CD14-positive monocyte (primary cell): ENCODE data around the gene SLC22A16. TPM values are rescaled to one million over a fixed set of nuclear protein-coding genes. Genes with fewer than 3 reads are reported as not detected.

Experiments used
- DNase-seq, 3 donors: peaks; one replicate each; pipeline ENCODE4 v3.0.0-alpha.2; 2011 to 2022
- H2AFZ ChIP-seq: 2 replicates; pipeline ENCODE4 v1.6.0; 2012; ENCODE audit warnings: mild to moderate bottlenecking, low read depth, low read length, inconsistent platforms; ENCODE audit not compliant: insufficient read depth, poor library complexity, severe bottlenecking
- H3K27ac ChIP-seq, 2 donors: 1 replicate in 1 of 2; 2 replicates in 1 of 2; pipeline ENCODE4 v1.5.1; 2012 to 2013; ENCODE audit warnings: low read length in 2 of 2, control low read depth in 1 of 2, inconsistent platforms in 1 of 2, low read depth in 1 of 2, mild to moderate bottlenecking in 1 of 2
- H3K27me3 ChIP-seq, 2 donors: one replicate each; pipeline versions ENCODE4 v1.6.0 to v1.6.1; 2011 to 2013; ENCODE audit warnings: low read length in 2 of 2; ENCODE audit not compliant: control insufficient read depth in 2 of 2, insufficient read depth in 2 of 2
- H3K36me3 ChIP-seq, 2 donors: replicated peaks in 1 of 2; 1 replicate in 1 of 2; 2 replicates in 1 of 2; pipeline versions ENCODE4 v1.5.1 to v1.6.1; 2012 to 2013; ENCODE audit warnings: low read length in 2 of 2, control low read depth in 1 of 2, inconsistent platforms in 1 of 2, mild to moderate bottlenecking in 1 of 2; ENCODE audit not compliant: insufficient read depth in 2 of 2, control insufficient read depth in 1 of 2
- H3K4me1 ChIP-seq, 2 donors: 1 replicate in 1 of 2; 2 replicates in 1 of 2; pipeline versions ENCODE4 v1.5.1 to v1.6.1; 2012 to 2013; ENCODE audit warnings: low read length in 2 of 2, control low read depth in 1 of 2, inconsistent platforms in 1 of 2, mild to moderate bottlenecking in 1 of 2, moderate library complexity in 1 of 2; ENCODE audit not compliant: insufficient read depth in 2 of 2, control insufficient read depth in 1 of 2
- H3K4me2 ChIP-seq: replicated peaks from 2 replicates; pipeline ENCODE3; 2012; ENCODE audit warnings: low read length, moderate library complexity, mild to moderate bottlenecking; ENCODE audit not compliant: poor library complexity, severe bottlenecking; ENCODE audit errors: extremely low read depth
- H3K4me3 ChIP-seq, 3 experiments: fragments of 200-600 bp in 1 of 3; sonication (generic) in 1 of 3; replicated peaks in 1 of 3; 1 replicate in 2 of 3; 2 replicates in 1 of 3; pipeline ENCODE4 v1.5.1; 2011 to 2013; ENCODE audit warnings: low read length in 3 of 3, mild to moderate bottlenecking in 3 of 3, control low read depth in 2 of 3, low read depth in 2 of 3, inconsistent platforms in 1 of 3, moderate library complexity in 1 of 3
- H3K79me2 ChIP-seq: 2 replicates; pipeline ENCODE4 v1.6.0; 2012; ENCODE audit warnings: mild to moderate bottlenecking, control low read depth, inconsistent platforms, low read length, moderate library complexity; ENCODE audit not compliant: insufficient read depth
- H3K9ac ChIP-seq: 2 replicates; pipeline ENCODE4 v1.6.0; 2017; ENCODE audit warnings: low read length, mild to moderate bottlenecking; ENCODE audit not compliant: insufficient read depth, poor library complexity, severe bottlenecking
- H3K9me3 ChIP-seq, 2 donors: replicated peaks in 1 of 2; 1 replicate in 1 of 2; 2 replicates in 1 of 2; pipeline versions ENCODE4 v1.5.1 to v1.6.1; 2012 to 2013; ENCODE audit warnings: low read length in 2 of 2, control low read depth in 1 of 2; ENCODE audit not compliant: control insufficient read depth in 1 of 2, insufficient read depth in 1 of 2
- H4K20me1 ChIP-seq: 2 replicates; pipeline ENCODE4 v1.6.0; 2012; ENCODE audit warnings: mild to moderate bottlenecking, low read length, control low read depth, moderate library complexity; ENCODE audit not compliant: insufficient read depth
- H3K27ac Mint-ChIP-seq, 7 donors: one replicate each; pipeline ENCODE4 v1.8.0; 2020; ENCODE audit warnings: mild to moderate bottlenecking in 7 of 7, mixed read lengths in 7 of 7, moderate library complexity in 6 of 7, inconsistent platforms in 2 of 7
- H3K27me3 Mint-ChIP-seq, 3 donors: one replicate each; pipeline ENCODE4 v1.8.0; 2021 to 2022; ENCODE audit warnings: low read depth in 3 of 3, mild to moderate bottlenecking in 3 of 3, mixed read lengths in 3 of 3, moderate library complexity in 3 of 3, inconsistent platforms in 1 of 3
- H3K36me3 Mint-ChIP-seq, 2 donors: one replicate each; pipeline ENCODE4 v1.8.0; 2020; ENCODE audit warnings: mixed read lengths in 2 of 2, inconsistent platforms in 1 of 2, mild to moderate bottlenecking in 1 of 2
- H3K4me1 Mint-ChIP-seq: one replicate; pipeline ENCODE4 v1.8.0; 2020; ENCODE audit warnings: mild to moderate bottlenecking, mixed read lengths
- H3K4me3 Mint-ChIP-seq, 2 donors: one replicate each; pipeline ENCODE4 v1.8.0; 2020; ENCODE audit warnings: mild to moderate bottlenecking in 2 of 2, mixed read lengths in 2 of 2, moderate library complexity in 1 of 2
- H3K9me3 Mint-ChIP-seq, 7 donors: one replicate each; pipeline ENCODE4 v1.8.0; 2020 to 2022; ENCODE audit warnings: mixed read lengths in 7 of 7, mild to moderate bottlenecking in 6 of 7, moderate library complexity in 6 of 7, inconsistent platforms in 2 of 7
- WGBS: methylation state at CpG from one replicate; pipeline ENCODE4 v1.1.5; 2013; ENCODE audit warnings: missing lambda C conversion rate; ENCODE audit not compliant: insufficient coverage; 5-methylcytosine and 5-hydroxymethylcytosine counted together
- intact Hi-C, 2 donors: fragments of 100-400 bp; cut with micrococcal nuclease; formaldehyde crosslinking; loops; one replicate each; pipeline versions ENCODE4 v1.15.0 to v1.15.1; 2023
- polyA plus RNA-seq, 3 donors: library from polyadenylated mRNA; depleted of rRNA in 1 of 3; unstranded in 2 of 3; stranded (reverse) in 1 of 3; fragments of 300-500 nt in 2 of 3; fragments of >200 nt in 1 of 3; fragmentation: Illumina TruSeq in 2 of 3; gene quantifications; 1 replicate in 2 of 3; 2 replicates in 1 of 3; pipeline ENCODE4 v1.2.3, GENCODE V29; 2012 to 2021
- TF ChIP-seq, protein P1 (sequence below): fragments of 200-600 bp; IDR thresholded peaks from one replicate; pipeline ENCODE4 v1.8.0; 2022; ENCODE audit warnings: antibody characterized with exemption, mild to moderate bottlenecking

SLC22A16 gene
- polyA plus RNA-seq, 3 donors: 1.8 to 15.6 (median 4.0) TPM

DNA sequence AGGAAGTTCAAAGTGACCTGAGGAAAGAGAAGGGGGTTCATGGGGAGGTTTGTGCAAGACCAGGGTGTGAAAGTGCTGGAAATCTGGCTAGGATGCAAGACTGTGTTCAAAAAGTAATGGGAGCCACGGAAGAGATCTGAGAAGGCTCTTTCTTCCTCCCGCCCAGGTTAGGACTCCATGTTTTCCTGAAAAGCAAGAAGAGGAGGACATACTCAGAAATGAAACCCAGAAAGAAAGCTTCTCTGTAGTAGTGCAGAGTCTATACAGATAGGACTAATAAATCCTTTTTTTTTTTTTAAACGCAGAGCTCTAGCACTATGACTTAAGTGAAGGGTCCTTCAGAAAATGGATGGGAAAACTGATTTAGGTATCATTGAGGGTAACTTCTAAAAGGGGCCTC is 57.8 kb downstream of the SLC22A16 start:
- intact Hi-C loops: no loop called here
- H3K36me3 ChIP-seq: no peaks in the 10 kb centered on the region
- no peaks in the 10 kb centered on the region for H3K9me3 ChIP-seq
- H3K9ac ChIP-seq: no peak overlapping the region
- no peak overlapping the region for H2AFZ ChIP-seq
- Mint-ChIP-seq H3K36me3 (no peaks in the 10 kb centered on the region), H3K27ac (no peak overlapping the region), H3K9me3 (peaks cover 0 to 8% (median 6%) of the 10 kb centered on the region in 7 donors), H3K4me3 (no peak overlapping the region), H3K4me1 (peaks cover 61% of the 10 kb centered on the region), H3K27me3 (peaks cover 0 to 3% (median 0%) of the 10 kb centered on the region in 3 donors)
- H3K4me1 ChIP-seq: peaks cover 23 to 39% of the 10 kb centered on the region in 2 donors
- H3K79me2 ChIP-seq: no peaks in the 10 kb centered on the region
- H4K20me1 ChIP-seq: no peaks in the 10 kb centered on the region
- H3K27ac ChIP-seq: no peak overlapping the region
- TF ChIP-seq, protein P1, sequence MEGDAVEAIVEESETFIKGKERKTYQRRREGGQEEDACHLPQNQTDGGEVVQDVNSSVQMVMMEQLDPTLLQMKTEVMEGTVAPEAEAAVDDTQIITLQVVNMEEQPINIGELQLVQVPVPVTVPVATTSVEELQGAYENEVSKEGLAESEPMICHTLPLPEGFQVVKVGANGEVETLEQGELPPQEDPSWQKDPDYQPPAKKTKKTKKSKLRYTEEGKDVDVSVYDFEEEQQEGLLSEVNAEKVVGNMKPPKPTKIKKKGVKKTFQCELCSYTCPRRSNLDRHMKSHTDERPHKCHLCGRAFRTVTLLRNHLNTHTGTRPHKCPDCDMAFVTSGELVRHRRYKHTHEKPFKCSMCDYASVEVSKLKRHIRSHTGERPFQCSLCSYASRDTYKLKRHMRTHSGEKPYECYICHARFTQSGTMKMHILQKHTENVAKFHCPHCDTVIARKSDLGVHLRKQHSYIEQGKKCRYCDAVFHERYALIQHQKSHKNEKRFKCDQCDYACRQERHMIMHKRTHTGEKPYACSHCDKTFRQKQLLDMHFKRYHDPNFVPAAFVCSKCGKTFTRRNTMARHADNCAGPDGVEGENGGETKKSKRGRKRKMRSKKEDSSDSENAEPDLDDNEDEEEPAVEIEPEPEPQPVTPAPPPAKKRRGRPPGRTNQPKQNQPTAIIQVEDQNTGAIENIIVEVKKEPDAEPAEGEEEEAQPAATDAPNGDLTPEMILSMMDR: no peak
- no peak overlapping the region for H3K4me2 ChIP-seq
- no peaks in the 10 kb centered on the region for H3K27me3 ChIP-seq
- DNase-seq: no peak
- WGBS: no CpG with 5 or more reads among the region's 3 CpGs
- no peak overlapping the region for H3K4me3 ChIP-seq

DNA sequence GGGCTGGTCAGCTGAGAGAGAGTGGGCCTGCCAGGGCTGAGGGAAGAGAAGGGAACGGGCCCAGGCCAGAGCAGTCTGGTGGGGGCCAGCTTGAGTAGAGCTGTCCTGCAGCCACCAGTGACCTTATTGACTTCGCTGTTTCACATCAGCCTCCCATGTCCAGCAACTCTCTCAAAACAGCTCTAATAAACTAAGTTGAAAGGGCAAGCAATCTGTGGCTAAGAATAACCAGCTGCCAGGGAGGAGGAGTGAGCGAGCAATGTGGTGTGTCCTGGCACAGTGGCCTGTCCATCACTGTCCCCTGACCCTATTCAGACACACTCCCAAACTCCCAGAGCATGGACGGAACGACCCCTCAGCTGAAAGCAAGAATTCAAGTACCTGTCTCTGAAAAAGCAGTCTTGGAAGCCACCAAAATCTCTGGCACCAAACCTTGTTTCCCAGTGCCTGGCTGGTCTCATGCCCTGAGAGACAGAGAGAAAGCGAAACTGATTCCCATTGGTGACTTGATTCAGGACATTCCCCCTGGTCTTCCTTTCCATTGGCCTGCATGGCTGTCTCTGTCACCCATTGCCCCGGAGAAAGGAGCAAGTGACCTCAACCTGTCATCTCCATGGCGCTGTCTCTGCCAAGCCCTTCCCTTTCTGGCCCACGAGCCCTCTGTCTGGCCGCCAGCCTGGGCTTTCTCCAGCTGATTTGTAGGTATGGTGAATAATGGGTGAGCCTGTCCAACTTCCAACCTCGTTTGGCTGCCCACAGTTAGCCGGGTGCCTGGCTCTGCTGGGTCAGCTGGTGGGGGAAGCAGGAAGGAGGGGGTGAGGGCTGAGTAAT is 61.1 kb downstream of the SLC22A16 start, which contains the start of gene DDO:
Gene DDO, minus strand, starts transcription at position 490 of the 831 bp plus-strand sequence. CDS start 2,113 bp downstream, outside the sequence.
- peaks cover 0 to 2% (median 0%) of the 10 kb centered on the region in 7 donors for H3K9me3 Mint-ChIP-seq
- H3K4me3 Mint-ChIP-seq: peak within 1 kb of the TSS; percentile 78 to 93
- Histone ChIP-seq H3K4me2 (peak within 1 kb of the TSS; percentile 62), H3K9ac (peak within 1 kb of the TSS; percentile 62), H3K4me1 (peaks cover 7 to 20% of the 10 kb centered on the region in 2 donors), H4K20me1 (no peaks in the 10 kb centered on the region), H3K36me3 (no peaks in the 10 kb centered on the region), H3K9me3 (no peaks in the 10 kb centered on the region), H3K27me3 (no peaks in the 10 kb centered on the region), H3K4me3 (peak within 1 kb of the TSS; percentile 30 to 75 (median 35)), H3K27ac (peak within 1 kb of the TSS in 1 of 2 donors; percentile 87), H3K79me2 (no peaks in the 10 kb centered on the region), H2AFZ (peak within 1 kb of the TSS; percentile 94)
- intact Hi-C loops: no loop called here
- 34% methylated on average over 6 of the region's 12 CpGs for WGBS
- H3K27me3 Mint-ChIP-seq: peaks cover 0 to 3% (median 2%) of the 10 kb centered on the region in 3 donors
- H3K4me1 Mint-ChIP-seq: peaks cover 38% of the 10 kb centered on the region
- TF ChIP-seq, protein P1: no peak
- H3K36me3 Mint-ChIP-seq: peaks cover 0 to 5% of the 10 kb centered on the region in 2 donors
- H3K27ac Mint-ChIP-seq: peak within 1 kb of the TSS; percentile 74 to 97 (median 91)
- peak; percentile 60 to 71 (median 66) for DNase-seq
